Activated CD8-positive, alpha-beta memory T cell treated with anti-CD3 and anti-CD28 coated beads for 4 hours (primary cell): Measurements from ENCODE around the gene NRG4.
"Not testable (repeated sequence)": the region's sequence is repeated elsewhere in the genome, so short reads cannot be mapped to it uniquely, and the experiment has no call there.

Source experiments
- DNase-seq, 2 donors: peaks; one replicate each; pipeline ENCODE4 v3.0.0-alpha.2; 2020; ENCODE audit warnings: low read depth in 2 of 2

The NRG4 gene

GRCh38 chr15:75994220-75994619 is 18.0 kb downstream of the NRG4 start:
- no peak for DNase-seq

- DNase-seq, result no peak
Observed at GRCh38 chr15:75992897-75993296, 19.3 kb downstream of the NRG4 start.

- DNase-seq, result no peak
Observed at GRCh38 chr15:75989875-75990274, 22.3 kb downstream of the NRG4 start.

- no peak for DNase-seq
Observed at GRCh38 chr15:75989045-75989444, 23.2 kb downstream of the NRG4 start.

GRCh38 chr15:75985971-75986370 is 26.3 kb downstream of the NRG4 start:
- no peak for DNase-seq

GRCh38 chr15:75984706-75985105 is 27.5 kb downstream of the NRG4 start:
- DNase-seq, result not testable (repeated sequence)

GRCh38 chr15:75982468-75982867 is 29.8 kb downstream of the NRG4 start:
- DNase-seq, result no peak

- DNase-seq, result no peak
Observed at GRCh38 chr15:75981149-75981815, 30.9 kb downstream of the NRG4 start.

GRCh38 chr15:75976766-75977165 is 35.5 kb downstream of the NRG4 start:
- DNase-seq, result not testable (repeated sequence)

GRCh38 chr15:75966073-75966472 is 46.2 kb downstream of the NRG4 start:
- no peak for DNase-seq

GRCh38 chr15:75961331-75961730 is 50.9 kb downstream of the NRG4 start:
- DNase-seq, result no peak

GRCh38 chr15:75955720-75956119 is 56.5 kb downstream of the NRG4 start:
- no peak for DNase-seq

GRCh38 chr15:75952525-75952924 is 59.7 kb downstream of the NRG4 start:
- no peak for DNase-seq

- DNase-seq, result no peak
Observed at GRCh38 chr15:75948761-75949296, 63.4 kb downstream of the NRG4 start.

GRCh38 chr15:75947092-75947491 is 65.1 kb downstream of the NRG4 start:
- DNase-seq, result no peak

- no peak for DNase-seq
Observed at GRCh38 chr15:75945953-75946352, 66.3 kb downstream of the NRG4 start.

GRCh38 chr15:75943713-75944215 is 68.5 kb downstream of the NRG4 start:
- no peak for DNase-seq

GRCh38 chr15:75943246-75943645 is 69.0 kb downstream of the NRG4 start:
- no peak for DNase-seq

- DNase-seq, result no peak
Observed at GRCh38 chr15:75942464-75942863, 69.8 kb downstream of the NRG4 start.

GRCh38 chr15:75930866-75931265 is 81.4 kb downstream of the NRG4 start:
- DNase-seq, result no peak

GRCh38 chr15:75929799-75930565 is 82.2 kb downstream of the NRG4 start:
- DNase-seq, result no peak

- DNase-seq, result no peak
Observed at GRCh38 chr15:75928680-75929608, 83.3 kb downstream of the NRG4 start.
